Body of pancreas (tissue), 4 donors: Measurements from ENCODE around the gene SCRT2. TPM values are rescaled to one million over a fixed set of nuclear protein-coding genes. Genes with fewer than 3 reads are reported as not detected.

ENCODE experiments used
- ATAC-seq: fragments of 150-250 bp; one replicate; pipeline ENCODE4 v1.9.1; 2016
- DNase-seq, 4 donors: peaks; one replicate each; pipeline ENCODE4 v3.0.0-alpha.2; 2019
- H3K27ac ChIP-seq, 4 donors: fragments of 200-600 bp; sonication (generic); 1 replicate in 3 of 4; 2 replicates in 1 of 4; pipeline versions ENCODE4 v1.5.1 to v1.6.1; 2016 to 2019; ENCODE audit warnings: mild to moderate bottlenecking in 1 of 4, mixed read lengths in 1 of 4, moderate library complexity in 1 of 4
- H3K27me3 ChIP-seq, 2 donors: fragments of 200-600 bp; sonication (generic); one replicate each; pipeline ENCODE4 v1.6.0; 2016; ENCODE audit warnings: mild to moderate bottlenecking in 1 of 2
- H3K36me3 ChIP-seq, 2 donors: fragments of 200-600 bp; sonication (generic); replicated peaks in 1 of 2; 2 replicates each; pipeline ENCODE4 v1.5.1; 2016; ENCODE audit warnings: low read depth in 2 of 2; ENCODE audit not compliant: insufficient read depth in 1 of 2
- H3K4me1 ChIP-seq: fragments of 200-600 bp; sonication (generic); one replicate; pipeline ENCODE4 v1.6.0; 2016
- H3K4me3 ChIP-seq, 2 donors: fragments of 200-600 bp; sonication (generic); 1 replicate in 1 of 2; 2 replicates in 1 of 2; pipeline ENCODE4 v1.5.1; 2016 to 2019
- H3K9me3 ChIP-seq, 3 donors: fragments of 200-600 bp; sonication (generic); 1 replicate in 2 of 3; 2 replicates in 1 of 3; pipeline ENCODE4 v1.5.1; 2016
- POLR2A ChIP-seq, 3 donors: fragments of 450-650 bp; IDR thresholded peaks; one replicate each; pipeline ENCODE4 v1.6.1; 2016; ENCODE audit warnings: antibody characterized with exemption in 3 of 3, mild to moderate bottlenecking in 2 of 3
- WGBS, 2 donors: methylation state at CpG; one replicate each; pipeline ENCODE4 v1.1.5; 2017; 5-methylcytosine and 5-hydroxymethylcytosine counted together
- intact Hi-C: fragments of 100-400 bp; cut with DNase I; formaldehyde crosslinking; loops from one replicate; pipeline ENCODE4 v1.15.1; 2023
- total RNA-seq, 2 donors: library from RNA; depleted of rRNA; stranded (reverse); fragments of >200 nt; gene quantifications; one replicate each; pipeline ENCODE4 v1.1.0, GENCODE V29; 2016
- TF ChIP-seq, protein P1 (sequence below), 7 experiments: fragments of 450-650 bp in 4 of 7; fragments of 200-600 bp in 3 of 7; sonication (generic) in 3 of 7; IDR thresholded peaks; one replicate each; pipeline ENCODE4 v1.5.1; 2016 to 2019; ENCODE audit warnings: antibody characterized with exemption in 7 of 7

The SCRT2 gene
- total RNA-seq, 2 donors from 2014 or later = under 0.01 TPM; not detected in 1

GRCh38 chr20:658202-658601 is 17.4 kb downstream of the SCRT2 start:
- peaks cover 15% of the 10 kb centered on the region for H3K4me1 ChIP-seq
- no peaks in the 10 kb centered on the region for H3K9me3 ChIP-seq
- peaks cover 0 to 12% of the 10 kb centered on the region in 2 donors for H3K27me3 ChIP-seq
- 16 to 23% methylated on average over 2 of the region's 2 CpGs for WGBS, 2 donors
- intact Hi-C loops = no loop called here
- H3K27ac ChIP-seq = no peak overlapping the region
- H3K36me3 ChIP-seq = no peaks in the 10 kb centered on the region
- no peak for ATAC-seq
- no peak for DNase-seq
- TF ChIP-seq, protein P1, sequence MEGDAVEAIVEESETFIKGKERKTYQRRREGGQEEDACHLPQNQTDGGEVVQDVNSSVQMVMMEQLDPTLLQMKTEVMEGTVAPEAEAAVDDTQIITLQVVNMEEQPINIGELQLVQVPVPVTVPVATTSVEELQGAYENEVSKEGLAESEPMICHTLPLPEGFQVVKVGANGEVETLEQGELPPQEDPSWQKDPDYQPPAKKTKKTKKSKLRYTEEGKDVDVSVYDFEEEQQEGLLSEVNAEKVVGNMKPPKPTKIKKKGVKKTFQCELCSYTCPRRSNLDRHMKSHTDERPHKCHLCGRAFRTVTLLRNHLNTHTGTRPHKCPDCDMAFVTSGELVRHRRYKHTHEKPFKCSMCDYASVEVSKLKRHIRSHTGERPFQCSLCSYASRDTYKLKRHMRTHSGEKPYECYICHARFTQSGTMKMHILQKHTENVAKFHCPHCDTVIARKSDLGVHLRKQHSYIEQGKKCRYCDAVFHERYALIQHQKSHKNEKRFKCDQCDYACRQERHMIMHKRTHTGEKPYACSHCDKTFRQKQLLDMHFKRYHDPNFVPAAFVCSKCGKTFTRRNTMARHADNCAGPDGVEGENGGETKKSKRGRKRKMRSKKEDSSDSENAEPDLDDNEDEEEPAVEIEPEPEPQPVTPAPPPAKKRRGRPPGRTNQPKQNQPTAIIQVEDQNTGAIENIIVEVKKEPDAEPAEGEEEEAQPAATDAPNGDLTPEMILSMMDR (IDR thresholded peaks at IDR 0.05) = no peak
- no peak overlapping the region for H3K4me3 ChIP-seq

- Histone ChIP-seq H3K4me3 (no peak overlapping the region), H3K36me3 (no peaks in the 10 kb centered on the region), H3K4me1 (peaks cover 28% of the 10 kb centered on the region), H3K27me3 (peaks cover 0 to 5% of the 10 kb centered on the region in 2 donors), H3K27ac (no peak overlapping the region), H3K9me3 (no peaks in the 10 kb centered on the region)
- TF ChIP-seq, protein P1 (IDR thresholded peaks at IDR 0.05) = no peak
- no peak for TF ChIP-seq POLR2A (IDR thresholded peaks at IDR 0.05)
- DNase-seq = no peak
- no peak for ATAC-seq
- intact Hi-C loops = no loop called here
- WGBS, 2 donors = 69% methylated on average over 10 to 11 of the region's 11 CpGs
Observed at GRCh38 chr20:655726-656624, 19.6 kb downstream of the SCRT2 start.

DNA sequence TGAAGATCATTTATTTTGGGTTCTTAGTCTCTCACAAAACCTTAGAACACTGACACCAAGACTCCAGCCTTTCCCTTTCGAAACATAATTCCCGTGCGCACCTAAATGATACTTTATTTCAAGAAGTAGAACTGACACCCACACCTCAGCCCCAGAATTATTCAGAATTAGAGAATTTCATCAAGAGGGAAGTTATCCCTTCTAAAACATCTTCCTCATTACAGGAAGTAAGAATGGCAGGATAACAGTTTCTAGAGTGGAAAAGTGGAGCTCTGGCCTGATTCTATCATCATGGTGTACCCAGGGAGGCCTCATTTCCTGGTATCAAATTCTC is 21.2 kb downstream of the SCRT2 start:
- Histone ChIP-seq H3K9me3 (no peaks in the 10 kb centered on the region), H3K4me1 (peaks cover 29% of the 10 kb centered on the region), H3K36me3 (no peaks in the 10 kb centered on the region), H3K4me3 (no peak overlapping the region), H3K27ac (no peak overlapping the region), H3K27me3 (no peaks in the 10 kb centered on the region)
- WGBS, 2 donors = 76 to 91% methylated on average over 3 of the region's 3 CpGs
- TF ChIP-seq POLR2A (IDR thresholded peaks at IDR 0.05) = no peak
- TF ChIP-seq, protein P1 (IDR thresholded peaks at IDR 0.05) = no peak
- intact Hi-C loops = no loop called here
- ATAC-seq (no peak), DNase-seq (no peak)

DNA sequence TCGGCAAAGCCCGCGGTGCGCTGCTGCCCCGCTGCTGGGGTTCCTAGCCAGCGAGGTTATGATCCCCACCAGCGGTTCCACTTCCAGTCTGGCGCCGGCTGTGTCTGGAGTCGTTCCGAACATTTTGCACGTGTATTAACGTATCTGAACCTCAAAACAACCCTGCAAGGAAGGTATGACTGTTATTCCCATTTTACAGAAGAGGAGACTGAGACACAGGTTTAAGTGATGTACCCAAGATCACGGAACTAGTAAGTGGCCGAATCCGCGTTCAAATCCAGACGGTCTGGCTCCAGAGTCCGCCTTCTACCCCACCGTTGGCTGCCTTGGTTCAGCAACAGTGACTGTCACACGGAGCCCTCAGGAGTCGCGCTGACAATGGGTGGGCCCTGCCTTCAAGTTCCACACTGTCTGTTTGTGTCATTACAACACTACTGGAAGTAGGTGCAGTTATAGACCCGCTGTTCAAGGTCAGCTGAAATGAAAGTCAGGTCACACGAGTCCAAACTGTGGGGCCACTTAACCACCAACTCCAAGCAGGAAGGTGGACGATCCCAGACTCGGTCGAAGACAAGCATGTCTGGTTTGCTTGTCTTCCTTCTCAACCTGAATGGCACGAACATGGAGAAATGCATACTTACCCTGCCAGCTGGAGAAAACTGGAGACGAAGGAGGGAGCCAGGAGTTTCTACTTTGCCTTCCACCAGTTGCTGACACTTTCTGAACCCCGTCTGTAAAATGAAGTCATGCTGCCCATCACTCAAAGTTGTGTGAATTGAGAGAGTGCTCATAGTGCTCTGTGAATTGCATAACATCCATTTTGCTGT is 21.8 kb downstream of the SCRT2 start:
- TF ChIP-seq, protein P1 (IDR thresholded peaks at IDR 0.05) = no peak
- peak in 2 of 3 donors; percentile 31 to 63 for TF ChIP-seq POLR2A (IDR thresholded peaks at IDR 0.05)
- Histone ChIP-seq H3K9me3 (no peaks in the 10 kb centered on the region), H3K36me3 (no peaks in the 10 kb centered on the region), H3K4me3 (peak overlapping the region in 1 of 2 donors; percentile 37), H3K27ac (peak overlapping the region; percentile 36 to 87 (median 73)), H3K27me3 (no peaks in the 10 kb centered on the region), H3K4me1 (peaks cover 29% of the 10 kb centered on the region)
- DNase-seq (peak in 2 of 4 donors; percentile 22 to 26), ATAC-seq (peak; percentile 8)
- WGBS, 2 donors = 7 to 14% methylated on average over 9 to 31 of the region's 31 CpGs
- intact Hi-C loops = no loop called here
